Measurements from ENCODE around the gene MORN3.

The MORN3 gene

GRCh38 chr12:121610239-121611149 lies 59.0 kb downstream of the MORN3 start:
- DNase-seq (ENCODE audit: low read depth, low spot score), result no peak
- H3K27ac ChIP-seq, result no peak overlapping the region

- H3K27ac ChIP-seq, result no peak overlapping the region
- no peak for DNase-seq (ENCODE audit: low read depth, low spot score)
Observed at GRCh38 chr12:121608301-121608700, 61.2 kb downstream of the MORN3 start.

GRCh38 chr12:121603581-121603980 lies 65.9 kb downstream of the MORN3 start:
- DNase-seq (ENCODE audit: low read depth, low spot score), result no peak
- H3K27ac ChIP-seq, result no peak overlapping the region

- no peak overlapping the region for H3K27ac ChIP-seq
- no peak for DNase-seq (ENCODE audit: low read depth, low spot score)
Observed at GRCh38 chr12:121602766-121603165, 66.7 kb downstream of the MORN3 start.

- DNase-seq (ENCODE audit: low read depth, low spot score), result no peak
- no peak overlapping the region for H3K27ac ChIP-seq
Observed at GRCh38 chr12:121600702-121601336, 68.6 kb downstream of the MORN3 start.

All from epithelial cell of prostate (primary cell).